NT2/D1 (cell line): ENCODE results near the gene FAM162A.

Experiments used
- DNase-seq: peaks from one replicate; pipeline ENCODE4 v3.0.0-alpha.2; 2011; ENCODE audit warnings: low read depth, low spot score
- H3K27me3 ChIP-seq: 2 replicates; pipeline ENCODE4 v1.6.0; 2011; ENCODE audit warnings: mild to moderate bottlenecking; ENCODE audit not compliant: insufficient read length, insufficient read depth
- H3K36me3 ChIP-seq: 2 replicates; pipeline ENCODE4 v1.6.1; 2011; ENCODE audit warnings: mild to moderate bottlenecking, low read length, mixed read lengths; ENCODE audit not compliant: insufficient read depth, insufficient read length
- H3K4me1 ChIP-seq: 2 replicates; pipeline ENCODE4 v1.5.1; 2011; ENCODE audit not compliant: insufficient read depth, insufficient read length
- H3K4me3 ChIP-seq: 2 replicates; pipeline ENCODE4 v1.5.1; 2011; ENCODE audit warnings: low read depth; ENCODE audit not compliant: insufficient read length
- H3K9ac ChIP-seq: 2 replicates; pipeline ENCODE4 v1.6.0; 2011; ENCODE audit warnings: low read depth; ENCODE audit not compliant: insufficient read length
- H3K9me3 ChIP-seq: 2 replicates; pipeline ENCODE4 v1.5.1; 2011; ENCODE audit warnings: mild to moderate bottlenecking, low read length; ENCODE audit not compliant: insufficient read depth
- SUZ12 ChIP-seq: IDR thresholded peaks from 2 replicates; pipeline ENCODE4 v1.6.1; 2011; ENCODE audit not compliant: insufficient read length, insufficient read depth; ENCODE audit errors: extremely low read depth
- YY1 ChIP-seq: IDR thresholded peaks from 2 replicates; pipeline ENCODE4 v1.6.1; 2011; ENCODE audit not compliant: insufficient read length, insufficient read depth
- ZNF274 ChIP-seq: IDR thresholded peaks from 2 replicates; pipeline ENCODE4 v1.6.1; 2011; ENCODE audit warnings: mild to moderate bottlenecking, low read depth, low read length

Gene FAM162A

DNA sequence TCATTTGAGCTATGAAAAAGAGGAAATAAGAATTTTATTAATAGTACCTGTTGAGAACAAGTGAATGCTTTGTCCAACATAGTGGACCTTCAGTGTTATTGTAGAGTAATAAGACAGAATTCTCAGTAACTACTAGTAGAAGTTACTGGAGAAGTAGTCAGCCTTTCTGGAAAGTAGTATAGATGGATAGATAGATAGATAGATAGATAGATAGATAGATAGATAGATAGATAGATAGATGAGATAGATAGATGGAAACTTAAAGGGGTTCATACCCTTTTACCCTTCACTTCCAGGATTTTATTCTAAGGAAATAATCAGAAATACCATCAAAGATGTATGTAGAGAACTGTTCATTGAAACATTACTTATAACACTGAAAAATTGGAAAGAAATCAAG is 5.2 kb downstream of the FAM162A start:
- no peak overlapping the region for H3K4me3 ChIP-seq
- TF ChIP-seq SUZ12, result no peak
- no peak for TF ChIP-seq YY1
- no peak for TF ChIP-seq ZNF274
- H3K9ac ChIP-seq, result no peak overlapping the region
- H3K27me3 ChIP-seq, result no peaks in the 10 kb centered on the region
- no peak for DNase-seq
- no peaks in the 10 kb centered on the region for H3K9me3 ChIP-seq
- peaks cover 3% of the 10 kb centered on the region for H3K36me3 ChIP-seq
- no peaks in the 10 kb centered on the region for H3K4me1 ChIP-seq

DNA sequence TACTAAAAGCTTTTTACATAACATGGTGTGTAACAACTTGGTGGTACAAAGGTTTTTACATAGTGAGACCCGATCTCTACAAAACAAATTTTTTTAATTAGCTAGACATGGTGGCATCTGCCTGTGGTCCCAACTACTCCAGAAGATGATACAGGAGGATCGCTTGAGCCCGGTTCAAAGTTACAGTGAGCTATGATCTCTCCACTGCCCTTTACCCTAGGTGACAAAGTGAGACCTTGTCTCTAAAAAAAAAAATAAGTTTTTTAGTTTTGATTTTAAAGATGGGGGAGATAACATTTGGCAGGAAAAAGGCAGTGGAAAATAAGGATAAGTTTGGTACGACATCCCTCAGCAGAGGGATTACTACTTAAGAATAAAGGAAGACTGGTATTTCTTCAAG is 5.9 kb downstream of the FAM162A start:
- peaks cover 3% of the 10 kb centered on the region for H3K36me3 ChIP-seq
- H3K9ac ChIP-seq, result no peak overlapping the region
- no peak for DNase-seq
- H3K4me3 ChIP-seq, result no peak overlapping the region
- no peaks in the 10 kb centered on the region for H3K27me3 ChIP-seq
- no peaks in the 10 kb centered on the region for H3K9me3 ChIP-seq
- no peak for TF ChIP-seq ZNF274
- no peak for TF ChIP-seq SUZ12
- TF ChIP-seq YY1, result no peak
- no peaks in the 10 kb centered on the region for H3K4me1 ChIP-seq

DNA sequence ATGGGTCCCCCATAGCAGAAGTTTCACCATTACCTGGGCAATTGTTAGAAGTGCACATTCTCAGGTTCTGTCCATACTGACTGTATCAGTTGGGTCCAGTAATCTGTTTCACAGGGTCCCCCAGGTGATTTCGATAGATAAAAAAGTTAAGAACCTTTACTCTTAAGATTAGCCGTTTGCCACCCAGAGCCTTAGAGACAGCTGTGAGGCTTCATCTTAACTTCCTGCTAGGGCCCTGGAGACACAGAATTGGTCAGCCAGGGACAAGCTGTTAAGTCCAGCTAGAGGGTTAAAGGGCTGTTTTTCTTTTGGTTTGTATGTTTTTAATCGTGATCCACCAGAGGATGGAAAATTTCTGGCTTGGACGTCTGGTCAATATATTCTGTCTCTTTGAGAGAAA is 6.7 kb downstream of the FAM162A start:
- Histone ChIP-seq H3K36me3 (peaks cover 3% of the 10 kb centered on the region), H3K9ac (no peak overlapping the region), H3K9me3 (no peaks in the 10 kb centered on the region), H3K4me3 (no peak overlapping the region), H3K4me1 (no peaks in the 10 kb centered on the region), H3K27me3 (no peaks in the 10 kb centered on the region)
- no peak for TF ChIP-seq YY1
- no peak for TF ChIP-seq ZNF274
- TF ChIP-seq SUZ12, result no peak
- DNase-seq, result no peak

DNA sequence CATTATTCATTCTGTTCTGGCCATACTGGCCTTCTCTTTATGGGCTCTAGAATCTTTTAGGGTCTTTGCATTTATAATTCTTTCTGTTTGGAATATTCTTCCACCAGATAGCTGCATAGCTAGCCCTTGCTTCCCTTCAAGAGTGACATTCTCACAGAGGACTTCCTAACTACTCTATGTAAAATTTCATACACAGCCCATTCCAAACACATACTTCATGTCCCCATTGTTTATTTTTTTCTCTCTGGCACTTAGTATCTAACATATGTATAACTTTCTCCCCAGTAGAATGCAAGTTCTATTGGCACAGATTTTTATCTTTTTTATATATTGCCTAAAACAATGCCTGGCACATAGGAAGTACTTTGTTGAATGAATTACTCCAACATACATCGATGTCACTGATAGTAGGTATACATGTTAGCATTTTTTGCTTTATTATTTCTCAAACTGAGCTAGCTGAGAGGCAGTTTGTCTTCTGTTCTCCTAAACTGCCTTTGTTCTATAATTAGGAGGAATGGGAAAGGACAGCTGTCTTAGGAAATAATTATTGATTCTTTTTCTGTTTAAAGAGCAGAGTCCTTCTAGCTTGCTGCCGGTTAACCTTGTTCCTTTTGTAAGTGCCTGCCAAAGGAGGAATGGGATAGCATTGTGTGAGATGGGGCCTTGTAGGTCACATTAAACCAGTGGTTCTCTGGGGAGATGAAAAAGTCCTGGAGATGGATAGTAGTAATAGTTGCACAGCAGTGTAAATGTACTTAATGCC is 7.9 kb downstream of the FAM162A start:
- DNase-seq, result no peak
- Histone ChIP-seq H3K9me3 (no peaks in the 10 kb centered on the region), H3K4me3 (no peak overlapping the region), H3K9ac (no peak overlapping the region), H3K4me1 (no peaks in the 10 kb centered on the region), H3K36me3 (no peaks in the 10 kb centered on the region), H3K27me3 (no peaks in the 10 kb centered on the region)
- no peak for TF ChIP-seq ZNF274
- TF ChIP-seq YY1, result no peak
- TF ChIP-seq SUZ12, result no peak

DNA sequence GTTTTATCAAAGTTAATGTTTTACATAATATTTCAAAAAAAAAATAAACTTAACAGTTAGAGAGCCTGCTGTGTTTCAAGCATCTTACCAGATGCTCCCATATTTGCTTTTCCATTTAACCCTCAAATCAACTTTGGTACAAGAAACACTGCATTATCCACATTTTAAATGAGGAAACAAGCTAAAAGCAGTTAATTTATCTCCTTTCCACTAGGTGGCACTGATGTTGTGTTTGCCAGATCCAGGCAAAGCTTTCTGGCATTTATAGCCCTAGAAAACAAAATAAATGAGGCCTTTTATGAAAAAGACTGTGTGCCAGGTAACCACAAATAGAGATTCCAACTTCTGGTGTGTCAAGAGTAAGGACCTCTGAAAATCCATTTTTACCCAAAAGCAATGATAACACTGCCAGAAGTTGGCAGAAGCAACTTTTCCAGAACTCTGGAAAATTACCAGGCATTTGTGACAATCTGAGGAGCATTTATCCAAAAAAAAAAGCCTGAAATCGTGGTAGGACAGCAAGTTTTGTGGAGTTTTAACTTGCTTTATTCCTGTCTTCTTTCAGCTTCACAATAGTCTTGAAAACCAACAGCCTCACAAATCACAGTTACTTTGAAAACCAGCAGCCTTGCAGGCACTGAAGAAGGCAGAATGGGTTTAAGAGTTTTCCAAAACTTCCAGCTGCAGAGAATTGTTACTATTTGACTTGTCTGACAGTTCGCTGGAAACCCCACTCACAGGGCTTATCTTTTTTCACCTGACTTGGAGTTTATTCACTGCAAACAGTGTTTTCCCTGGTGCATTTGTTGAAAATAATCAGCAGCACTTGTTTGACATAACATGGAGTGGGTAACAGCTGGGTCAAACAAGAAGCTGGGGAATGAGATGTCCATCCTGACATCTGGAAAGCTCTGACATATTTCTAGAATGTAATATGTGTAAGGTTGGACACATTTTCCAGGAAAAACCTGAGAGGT is 9.2 kb downstream of the FAM162A start:
- Histone ChIP-seq H3K4me3 (no peak overlapping the region), H3K9ac (no peak overlapping the region), H3K9me3 (no peaks in the 10 kb centered on the region), H3K27me3 (no peaks in the 10 kb centered on the region), H3K36me3 (no peaks in the 10 kb centered on the region), H3K4me1 (no peaks in the 10 kb centered on the region)
- no peak for DNase-seq
- TF ChIP-seq SUZ12 (no peak), YY1 (no peak), ZNF274 (no peak)

DNA sequence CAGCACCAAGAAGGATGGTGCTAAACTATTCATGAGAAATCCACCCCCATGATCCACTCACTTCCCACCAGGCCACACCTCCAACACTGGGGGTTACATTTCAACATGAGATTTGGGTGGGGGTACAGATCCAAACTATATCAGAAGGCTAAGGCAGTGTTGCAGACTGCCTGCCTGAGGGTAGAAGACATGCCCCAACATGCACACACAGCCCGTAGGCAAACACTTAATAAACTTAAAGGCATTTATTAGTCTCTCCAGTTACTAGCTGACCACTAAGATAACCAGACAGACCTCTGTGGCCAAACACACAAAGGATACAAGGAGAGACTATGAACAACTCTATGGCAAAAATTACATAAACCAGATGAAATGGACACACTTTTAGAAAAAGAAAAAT is 10.2 kb downstream of the FAM162A start:
- Histone ChIP-seq H3K4me1 (no peaks in the 10 kb centered on the region), H3K36me3 (no peaks in the 10 kb centered on the region), H3K9ac (no peak overlapping the region), H3K4me3 (no peak overlapping the region), H3K27me3 (no peaks in the 10 kb centered on the region), H3K9me3 (no peaks in the 10 kb centered on the region)
- TF ChIP-seq SUZ12, result no peak
- TF ChIP-seq YY1, result no peak
- no peak for TF ChIP-seq ZNF274
- DNase-seq, result no peak

DNA sequence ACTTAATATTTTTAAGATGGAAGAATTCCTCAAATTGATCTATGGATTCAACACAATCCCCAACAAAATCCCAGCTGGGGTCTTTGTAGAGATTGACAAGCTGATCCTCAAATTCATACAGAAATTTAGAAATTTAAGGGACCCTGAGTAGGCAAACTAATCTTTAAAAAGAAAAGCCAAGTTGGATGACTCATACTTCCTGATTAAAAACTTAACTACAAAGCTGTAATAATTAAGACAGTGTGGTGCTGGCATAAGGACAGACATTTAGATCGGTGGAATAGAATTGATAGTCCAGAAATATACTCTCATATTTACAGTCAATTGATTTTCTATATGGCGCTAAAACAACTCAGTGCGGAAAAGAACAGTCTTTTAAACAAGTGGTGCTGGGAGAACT is 11.6 kb downstream of the FAM162A start:
- no peak for DNase-seq
- TF ChIP-seq ZNF274 (no peak), YY1 (no peak), SUZ12 (no peak)
- Histone ChIP-seq H3K9ac (no peak overlapping the region), H3K9me3 (no peaks in the 10 kb centered on the region), H3K4me3 (no peak overlapping the region), H3K36me3 (no peaks in the 10 kb centered on the region), H3K27me3 (no peaks in the 10 kb centered on the region), H3K4me1 (no peaks in the 10 kb centered on the region)
